ENCODE results near the gene TOPAZ1.

DNA sequence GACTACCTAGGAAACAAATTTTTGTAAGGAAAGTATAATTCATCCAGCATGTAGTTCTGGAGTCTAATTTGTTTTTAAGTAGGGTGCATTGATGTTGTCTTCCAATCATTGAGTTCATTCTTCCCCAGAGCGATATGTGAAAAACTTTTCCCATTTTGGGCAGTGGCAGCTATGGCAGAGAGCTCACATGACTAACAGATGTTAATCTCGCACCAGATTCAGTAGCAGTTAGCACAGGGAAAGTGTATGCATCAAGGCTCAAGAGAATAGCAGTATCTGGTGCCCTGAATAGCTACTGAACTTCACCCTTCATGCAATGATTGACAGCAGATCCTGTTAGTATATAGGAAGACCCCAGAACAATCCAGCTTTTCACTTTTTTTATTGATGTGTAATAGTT lies 50.6 kb downstream of the TOPAZ1 start:
- TF ChIP-seq EZH2 (IDR thresholded peaks at IDR 0.05) (no peak), POLR2AphosphoS5 (IDR thresholded peaks at IDR 0.05; ENCODE audit: borderline replicate concordance, low read depth, low read length) (no peak)

Data from SK-N-MC (cell line).